Muscle of leg (tissue), 11 donors: ENCODE results near the gene GNS. TPM values are rescaled to one million over a fixed set of nuclear protein-coding genes. Genes with fewer than 3 reads are reported as not detected.

Source experiments
- DNase-seq: peaks from one replicate; pipeline ENCODE4 v3.0.0; 2013
- H3K27ac ChIP-seq: one replicate; pipeline ENCODE4 v1.5.1; 2013; ENCODE audit warnings: mild to moderate bottlenecking, low read length, control low read depth
- H3K27me3 ChIP-seq: one replicate; pipeline ENCODE4 v1.6.1; 2013; ENCODE audit warnings: low read length; ENCODE audit not compliant: control insufficient read depth, insufficient read depth
- H3K36me3 ChIP-seq: one replicate; pipeline ENCODE4 v1.6.1; 2013; ENCODE audit warnings: low read length; ENCODE audit not compliant: control insufficient read depth, insufficient read depth
- H3K4me1 ChIP-seq: one replicate; pipeline ENCODE4 v1.6.1; 2013; ENCODE audit warnings: low read length; ENCODE audit not compliant: control insufficient read depth, insufficient read depth
- H3K4me3 ChIP-seq: one replicate; pipeline ENCODE4 v1.5.1; 2013; ENCODE audit warnings: low read length, control low read depth
- H3K9me3 ChIP-seq: replicated peaks from 2 replicates; pipeline ENCODE4 v1.6.1; 2013; ENCODE audit warnings: low read depth, low read length; ENCODE audit not compliant: control insufficient read depth
- WGBS: methylation state at CpG from one replicate; pipeline ENCODE4 v1.1.5; 2013; ENCODE audit warnings: missing lambda C conversion rate; ENCODE audit not compliant: insufficient coverage; 5-methylcytosine and 5-hydroxymethylcytosine counted together
- polyA plus RNA-seq, 8 donors: library from polyadenylated mRNA; unstranded; fragments of 120-200 nt; gene quantifications; one replicate each; pipeline versions ENCODE4 v1.2.1 to v1.2.3, GENCODE V29; 2013; ENCODE audit warnings: inconsistent platforms in 1 of 8, low replicate concordance in 1 of 8; ENCODE audit not compliant: insufficient read length in 8 of 8, insufficient read depth in 1 of 8
- total RNA-seq: library from RNA; stranded (reverse); fragments of 120-200 nt; gene quantifications from one replicate; pipeline ENCODE4 v1.2.4, GENCODE V29; 2013

The GNS gene
- total and polyA plus RNA-seq, 9 donors: 52.3 to 85.0 (median 68.5) TPM

- no peaks in the 10 kb centered on the region for H3K36me3 ChIP-seq
- H3K4me1 ChIP-seq: no peaks in the 10 kb centered on the region
- DNase-seq: no peak
- H3K27me3 ChIP-seq: no peaks in the 10 kb centered on the region
- H3K27ac ChIP-seq: no peak overlapping the region
- H3K9me3 ChIP-seq: no peaks in the 10 kb centered on the region
- 71% methylated on average over 1 of the region's 1 CpG for WGBS
- no peak overlapping the region for H3K4me3 ChIP-seq
These were observed 38.0 kb upstream of the GNS start for GRCh38 chr12:64797156-64797555.

GRCh38 chr12:64796205-64796845 is 37.1 kb upstream of the GNS start:
- Histone ChIP-seq H3K27ac (no peak overlapping the region), H3K4me1 (no peaks in the 10 kb centered on the region), H3K36me3 (no peaks in the 10 kb centered on the region), H3K9me3 (no peaks in the 10 kb centered on the region), H3K4me3 (no peak overlapping the region), H3K27me3 (no peaks in the 10 kb centered on the region)
- no CpG with 5 or more reads among the region's 5 CpGs for WGBS
- DNase-seq: peak; percentile 87

- no peak overlapping the region for H3K4me3 ChIP-seq
- no peak for DNase-seq
These were observed 35.1 kb upstream of the GNS start for GRCh38 chr12:64794305-64794704.

GRCh38 chr12:64793610-64794009 is 34.4 kb upstream of the GNS start:
- Histone ChIP-seq H3K4me3 (no peak overlapping the region), H3K27me3 (no peaks in the 10 kb centered on the region), H3K27ac (no peak overlapping the region), H3K36me3 (no peaks in the 10 kb centered on the region), H3K4me1 (no peaks in the 10 kb centered on the region), H3K9me3 (no peaks in the 10 kb centered on the region)
- WGBS: 82% methylated on average over 3 of the region's 3 CpGs
- DNase-seq: no peak

More at GRCh38 chr12:64794305-64794704, 35.1 kb upstream of the GNS start:
- no peaks in the 10 kb centered on the region for H3K36me3 ChIP-seq
- no peaks in the 10 kb centered on the region for H3K9me3 ChIP-seq
- no peak overlapping the region for H3K27ac ChIP-seq
- no peaks in the 10 kb centered on the region for H3K4me1 ChIP-seq
- H3K27me3 ChIP-seq: no peaks in the 10 kb centered on the region
- 57% methylated on average over 1 of the region's 3 CpGs for WGBS

GRCh38 chr12:64792128-64792527 is 32.9 kb upstream of the GNS start:
- WGBS: no CpG with 5 or more reads among the region's 1 CpG
- no peaks in the 10 kb centered on the region for H3K4me1 ChIP-seq

GRCh38 chr12:64791036-64791435 is 31.8 kb upstream of the GNS start:
- H3K36me3 ChIP-seq: no peaks in the 10 kb centered on the region
- DNase-seq: no peak
- no peak overlapping the region for H3K27ac ChIP-seq
- H3K4me1 ChIP-seq: no peaks in the 10 kb centered on the region
- H3K9me3 ChIP-seq: no peaks in the 10 kb centered on the region
- no peak overlapping the region for H3K4me3 ChIP-seq
- no peaks in the 10 kb centered on the region for H3K27me3 ChIP-seq

More at GRCh38 chr12:64792128-64792527, 32.9 kb upstream of the GNS start:
- H3K4me3 ChIP-seq: no peak overlapping the region
- DNase-seq: no peak
- no peak overlapping the region for H3K27ac ChIP-seq
- H3K27me3 ChIP-seq: no peaks in the 10 kb centered on the region
- H3K36me3 ChIP-seq: no peaks in the 10 kb centered on the region
- no peaks in the 10 kb centered on the region for H3K9me3 ChIP-seq

- DNase-seq: no peak
- H3K9me3 ChIP-seq: no peaks in the 10 kb centered on the region
- no peaks in the 10 kb centered on the region for H3K4me1 ChIP-seq
- no peaks in the 10 kb centered on the region for H3K36me3 ChIP-seq
- H3K27ac ChIP-seq: no peak overlapping the region
- H3K4me3 ChIP-seq: no peak overlapping the region
- no CpG with 5 or more reads among the region's 1 CpG for WGBS
- H3K27me3 ChIP-seq: no peaks in the 10 kb centered on the region
These were observed 31.0 kb upstream of the GNS start for GRCh38 chr12:64790166-64790565.

GRCh38 chr12:64785838-64786237 is 26.6 kb upstream of the GNS start:
- peaks cover 14% of the 10 kb centered on the region for H3K27me3 ChIP-seq
- 98% methylated on average over 5 of the region's 6 CpGs for WGBS
- peaks cover 8% of the 10 kb centered on the region for H3K4me1 ChIP-seq
- no peaks in the 10 kb centered on the region for H3K36me3 ChIP-seq
- no peak for DNase-seq
- no peak overlapping the region for H3K4me3 ChIP-seq
- H3K27ac ChIP-seq: no peak overlapping the region
- H3K9me3 ChIP-seq: no peaks in the 10 kb centered on the region

GRCh38 chr12:64782191-64782876 is 23.1 kb upstream of the GNS start:
- Histone ChIP-seq H3K4me3 (no peak overlapping the region), H3K4me1 (peaks cover 12% of the 10 kb centered on the region), H3K36me3 (no peaks in the 10 kb centered on the region), H3K9me3 (peaks cover 3% of the 10 kb centered on the region), H3K27ac (no peak overlapping the region), H3K27me3 (peaks cover 26% of the 10 kb centered on the region)
- WGBS: 27% methylated on average over 2 of the region's 6 CpGs
- peak; percentile 53 for DNase-seq

GRCh38 chr12:64781280-64782190 is 22.3 kb upstream of the GNS start:
- Histone ChIP-seq H3K27ac (no peak overlapping the region), H3K27me3 (peaks cover 26% of the 10 kb centered on the region), H3K36me3 (no peaks in the 10 kb centered on the region), H3K9me3 (peaks cover 3% of the 10 kb centered on the region), H3K4me3 (peak overlapping the region; percentile 37), H3K4me1 (peaks cover 12% of the 10 kb centered on the region)
- DNase-seq: peak; percentile 16
- WGBS: 0% methylated on average over 17 of the region's 39 CpGs
